Kidney capillary endothelial cell (primary cell): ENCODE measurements around the gene SLAIN1.

Source experiments
- DNase-seq: peaks from one replicate; pipeline ENCODE4 v3.0.0-alpha.2; 2018; ENCODE audit warnings: low spot score

SLAIN1 gene

DNA sequence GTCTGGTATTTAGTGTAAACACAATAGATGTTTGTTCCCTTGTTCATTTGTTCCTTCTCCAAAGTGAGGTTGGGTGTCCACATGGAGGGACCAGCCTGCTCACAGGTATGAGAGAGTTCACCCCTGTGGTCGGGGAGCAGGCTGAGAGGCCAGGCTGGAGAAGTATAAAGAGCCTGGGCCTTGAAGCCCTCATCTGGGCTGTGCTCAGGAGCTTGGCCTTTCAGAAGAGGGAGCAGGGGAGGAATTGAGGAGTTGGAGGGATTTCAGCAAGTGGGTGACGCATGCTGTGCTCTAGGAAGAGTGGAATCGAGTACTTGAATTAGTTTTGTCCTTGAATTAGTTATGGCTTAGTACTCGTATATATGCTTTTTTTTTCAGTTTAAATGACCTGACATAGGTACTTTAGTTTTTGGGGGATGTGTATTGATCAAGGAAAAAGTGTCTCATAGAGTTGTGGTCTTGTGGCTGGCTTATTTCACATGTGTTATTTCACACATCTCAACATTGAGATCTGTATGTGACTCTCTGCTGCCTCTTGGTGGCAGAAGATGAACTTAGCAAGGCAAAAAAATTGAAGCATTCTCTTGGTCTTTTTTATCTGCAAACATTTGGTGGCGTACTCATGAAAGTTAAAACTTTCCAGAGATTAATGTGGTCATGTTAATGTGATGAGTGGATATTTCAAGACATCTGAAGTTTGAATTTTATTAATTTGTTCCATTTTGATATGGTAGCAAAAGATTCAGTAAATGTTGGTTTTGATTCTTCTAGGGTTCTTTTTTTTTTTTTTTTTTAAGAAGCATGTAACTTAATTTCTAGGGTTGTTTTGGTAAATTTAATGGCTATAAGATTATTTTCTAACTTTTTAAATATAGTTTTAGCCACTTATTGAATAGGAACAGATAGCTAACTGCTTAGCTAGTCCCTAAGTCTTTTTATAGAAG, 54.3 kb downstream of the SLAIN1 start:
- DNase-seq: peak; percentile 40

DNA sequence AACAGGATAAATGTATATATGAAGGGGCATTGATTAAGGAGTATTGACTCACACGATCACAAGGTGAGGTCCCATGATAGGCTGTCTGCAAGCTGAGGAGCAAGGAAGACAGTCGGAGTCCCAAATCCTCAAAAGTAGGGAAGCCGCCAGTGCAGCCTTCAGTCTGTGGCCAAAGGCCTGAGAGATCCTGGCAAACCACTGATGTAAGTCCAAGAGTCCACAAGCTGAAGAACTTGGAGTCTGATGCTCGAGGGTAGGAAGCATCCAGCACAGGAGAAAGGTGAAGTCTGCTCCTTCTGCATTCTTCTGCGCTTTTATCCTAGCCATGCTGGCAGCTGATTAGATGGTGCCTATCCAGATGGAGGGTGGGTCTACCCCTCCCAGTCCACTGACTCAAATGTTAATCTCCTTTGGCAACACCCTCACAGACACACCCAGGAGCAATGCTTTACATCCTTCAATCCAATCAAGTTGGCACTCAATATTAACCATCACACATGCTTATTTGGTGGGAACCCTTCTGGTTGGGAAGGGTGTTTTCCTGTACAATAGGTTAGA, 55.1 kb downstream of the SLAIN1 start:
- DNase-seq: no peak

DNA sequence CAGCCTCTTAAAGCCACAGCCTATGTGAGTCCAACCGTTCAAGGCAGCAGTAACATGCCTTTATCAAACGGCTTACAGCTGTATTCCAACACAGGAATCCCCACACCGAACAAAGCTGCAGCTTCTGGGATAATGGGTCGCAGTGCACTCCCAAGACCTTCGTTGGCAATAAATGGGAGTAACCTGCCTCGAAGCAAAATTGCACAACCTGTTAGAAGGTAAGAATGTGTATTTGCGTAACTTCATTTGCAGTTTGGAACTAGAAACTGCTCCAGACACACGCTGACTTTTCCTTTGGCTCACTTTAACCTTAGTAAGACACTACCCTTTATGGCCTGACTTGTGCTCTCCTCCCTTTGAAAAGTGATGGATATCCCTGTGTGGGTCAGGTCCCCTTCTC, 63.4 kb downstream of the SLAIN1 start:
- DNase-seq: no peak

DNA sequence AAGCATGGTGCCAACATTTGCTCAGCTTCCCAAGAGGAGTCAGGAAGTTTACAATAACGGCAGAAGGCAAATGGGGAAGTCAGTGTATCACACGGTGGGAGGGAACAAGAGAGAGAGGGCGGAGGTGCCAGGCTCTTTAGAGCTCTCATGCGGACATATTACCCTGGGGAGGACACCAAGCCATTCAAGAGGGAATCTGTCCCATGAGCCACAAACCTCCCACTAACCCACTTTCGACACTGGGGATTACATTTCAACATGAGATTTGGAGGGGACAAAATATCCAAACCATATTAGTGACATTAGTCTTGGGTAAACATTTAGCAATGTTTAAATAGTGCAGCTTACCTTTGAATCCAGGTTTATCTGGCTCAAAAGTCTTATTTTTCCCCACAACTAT, 69.9 kb downstream of the SLAIN1 start:
- DNase-seq: no peak

DNA sequence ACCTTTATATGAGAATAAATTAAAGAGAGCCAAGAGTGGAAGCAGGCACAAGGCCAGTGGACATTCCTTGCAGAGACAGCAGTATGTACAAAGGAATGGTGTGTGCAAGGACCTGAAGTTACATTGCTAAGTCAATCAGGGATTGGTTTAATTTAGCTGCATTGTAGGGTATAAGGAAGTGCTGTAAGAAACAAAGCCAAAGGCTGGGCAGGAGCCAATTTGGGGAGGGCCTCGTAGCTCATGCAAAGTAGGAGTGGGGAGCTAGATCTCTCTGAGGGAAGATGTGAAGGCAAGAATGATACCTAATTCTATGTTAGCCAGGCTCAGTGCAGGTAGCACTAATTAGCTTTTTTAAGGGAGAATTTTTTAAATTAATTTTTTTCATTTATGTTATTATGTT, 76.7 kb downstream of the SLAIN1 start:
- DNase-seq: no peak

DNA sequence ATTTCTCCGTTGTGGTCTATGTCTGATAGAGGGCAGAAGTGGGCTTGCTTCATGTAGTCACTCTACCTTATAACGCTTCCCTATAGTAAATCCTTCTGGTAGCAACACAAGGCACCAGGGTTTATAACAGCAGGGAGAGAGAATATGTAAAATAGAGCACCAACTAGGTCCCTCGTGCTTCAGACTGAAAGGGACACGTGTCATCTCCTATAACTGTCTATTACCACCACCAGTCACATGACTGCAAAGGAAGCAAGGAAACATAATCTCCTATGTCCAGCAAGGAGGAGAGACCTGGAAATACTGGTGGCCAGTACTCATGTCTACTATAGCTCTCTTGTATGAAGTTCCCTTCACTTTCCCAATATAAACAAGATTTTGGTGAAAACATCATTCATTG, 79.2 kb downstream of the SLAIN1 start:
- DNase-seq: no peak

DNA sequence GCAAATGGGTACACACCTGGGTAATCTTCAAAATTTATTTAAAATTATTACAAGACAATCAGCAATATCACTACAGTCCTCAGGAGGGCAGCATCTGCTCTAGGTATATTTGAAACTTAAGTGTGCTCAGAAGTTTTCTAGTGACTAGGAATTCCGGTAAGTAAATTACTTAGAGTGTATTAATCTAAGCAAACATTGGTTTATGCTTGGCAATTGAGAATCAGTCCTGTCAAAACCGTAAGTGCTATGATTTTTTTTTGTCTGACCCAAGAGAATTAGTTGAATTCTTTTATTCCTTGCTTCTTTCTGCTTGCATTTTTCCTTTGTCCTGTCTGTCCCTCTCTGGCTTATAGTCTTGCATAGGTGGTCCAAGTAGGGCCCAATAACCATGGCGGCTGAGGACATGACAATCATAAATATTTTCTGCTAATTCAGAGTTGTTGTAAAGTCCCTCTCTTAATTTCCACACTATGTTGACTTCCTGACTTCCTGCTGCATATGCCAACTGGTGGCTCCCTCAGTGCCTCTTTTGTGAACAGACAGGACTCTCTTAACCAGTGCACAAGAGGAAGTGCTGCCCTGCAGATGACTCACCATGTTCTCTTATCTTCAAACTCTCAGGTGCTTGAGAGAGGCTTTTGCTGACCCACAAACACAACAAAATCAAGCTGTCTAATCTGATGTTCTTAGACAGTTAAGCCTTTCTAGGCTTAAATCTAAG, 82.2 kb downstream of the SLAIN1 start:
- DNase-seq: peak; percentile 72

DNA sequence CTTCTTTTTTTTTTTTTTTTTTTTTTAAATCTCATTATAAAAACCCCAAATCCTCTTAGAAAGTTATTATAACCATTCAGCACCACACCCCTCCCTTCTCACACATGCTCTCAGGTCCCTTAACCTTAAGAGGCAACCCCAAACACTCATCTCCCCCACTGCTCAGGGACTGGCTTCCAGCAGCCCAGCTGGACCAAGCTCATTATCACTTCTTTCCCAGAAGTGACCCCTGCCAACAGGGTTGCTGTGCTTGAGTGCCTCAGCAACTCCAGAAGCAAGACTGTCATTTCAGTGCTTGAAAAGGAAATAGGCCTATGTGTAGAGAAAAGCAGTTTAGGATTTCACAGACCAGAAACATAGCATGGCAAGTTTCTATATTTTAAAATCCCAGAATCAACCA, 84.3 kb downstream of the SLAIN1 start:
- no peak for DNase-seq

DNA sequence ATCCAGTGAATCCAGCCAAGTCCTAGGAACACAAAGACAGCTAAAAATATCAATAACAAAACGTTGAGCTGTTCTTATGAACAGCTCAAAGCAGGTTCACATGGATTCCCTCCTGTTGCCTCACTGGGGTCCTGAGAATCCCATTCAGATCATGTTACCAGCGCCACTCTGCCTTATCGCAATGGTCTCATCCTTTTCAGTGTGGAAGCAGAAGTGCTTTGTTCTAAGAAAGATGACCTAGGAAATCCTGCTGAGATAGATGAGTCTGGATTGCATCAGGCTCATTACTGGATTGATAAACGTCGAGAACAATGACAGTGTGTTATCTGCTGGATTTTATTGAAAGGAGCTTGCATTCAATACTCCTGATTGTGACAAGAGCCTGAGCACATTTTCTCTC, 87.0 kb downstream of the SLAIN1 start:
- no peak for DNase-seq

DNA sequence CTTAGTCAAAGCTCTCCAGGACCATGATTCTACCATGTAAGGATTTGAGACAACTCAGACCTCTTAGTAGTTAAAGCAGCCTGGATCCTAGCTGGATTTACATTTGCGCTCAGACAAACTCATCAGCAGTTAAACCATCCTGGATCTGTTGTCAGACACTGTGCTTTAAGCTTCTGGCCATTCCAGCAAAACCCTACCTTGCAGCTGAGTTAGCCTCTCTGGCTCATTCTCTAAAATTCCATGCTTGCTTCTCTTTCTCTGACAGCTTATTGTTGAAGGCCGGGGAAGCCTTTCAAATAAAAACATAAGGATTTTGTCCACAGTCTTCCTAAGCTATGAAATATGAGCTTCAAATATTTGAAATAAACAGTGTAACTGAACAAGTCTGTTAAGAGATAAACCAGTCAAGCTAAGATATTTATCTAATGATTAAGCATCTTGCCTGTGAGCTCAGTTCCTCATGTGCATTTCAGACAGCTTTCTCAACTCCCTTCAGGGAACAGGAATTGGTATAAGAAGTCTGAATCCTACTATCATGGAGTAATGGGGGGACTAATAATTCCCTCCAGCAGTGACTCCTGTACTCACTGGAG, 89.3 kb downstream of the SLAIN1 start:
- DNase-seq: no peak

DNA sequence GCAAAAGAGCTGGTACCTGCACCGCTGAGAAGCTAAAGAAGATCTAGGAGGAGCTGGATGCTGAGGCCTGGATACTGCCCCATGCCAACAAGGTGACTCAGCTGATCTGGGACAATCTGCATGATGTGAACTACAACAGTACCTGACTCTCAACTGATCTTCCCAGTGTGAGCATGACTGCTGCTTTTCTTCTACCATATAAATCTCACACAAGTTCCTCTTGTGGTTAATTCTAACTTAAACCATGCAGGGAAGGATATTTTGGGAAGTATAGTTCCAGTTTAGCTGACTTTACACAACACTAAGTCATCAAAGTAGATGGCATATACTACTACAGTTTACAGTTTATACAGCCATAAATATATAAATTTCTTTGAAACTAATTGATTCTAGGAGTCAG, 91.9 kb downstream of the SLAIN1 start:
- no peak for DNase-seq

DNA sequence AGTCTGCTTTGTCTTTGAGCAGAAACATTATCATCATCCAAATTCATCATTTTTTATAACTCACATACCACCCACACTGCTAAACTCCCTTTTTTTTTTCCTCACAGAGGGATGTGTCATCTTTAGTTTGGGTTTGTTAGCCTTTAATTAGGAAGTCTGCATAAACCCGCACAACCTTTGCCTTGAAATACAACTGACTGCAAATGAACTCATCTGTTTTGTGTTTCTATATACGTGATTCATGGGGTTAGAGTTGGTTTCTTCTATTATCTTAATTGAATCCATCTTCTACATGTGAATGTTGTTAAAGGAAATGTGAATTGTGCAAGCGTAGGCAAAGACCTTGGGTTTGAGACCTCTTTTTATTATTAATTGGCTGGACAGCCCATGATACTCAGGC, 102.7 kb downstream of the SLAIN1 start:
- DNase-seq: no peak

DNA sequence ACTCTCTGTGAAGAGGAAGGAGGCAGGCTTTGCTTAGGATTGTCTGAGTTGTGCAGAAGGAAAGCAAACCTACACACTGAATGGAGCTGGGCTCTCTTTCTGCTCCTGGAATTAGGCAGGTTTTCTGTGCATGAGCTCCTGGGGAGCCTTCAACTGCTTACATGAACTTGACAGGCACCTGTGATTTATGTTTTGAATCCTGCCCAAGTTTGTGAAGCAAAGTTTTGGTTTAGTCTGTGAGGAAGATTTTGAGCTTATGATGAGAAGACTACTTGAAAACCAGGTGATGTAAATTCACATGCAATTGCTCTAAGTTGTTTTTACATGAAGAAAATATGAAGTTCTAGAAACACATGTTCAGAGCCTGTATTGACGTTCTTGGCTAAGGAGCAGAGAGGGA, 109.0 kb downstream of the SLAIN1 start:
- DNase-seq: no peak

DNA sequence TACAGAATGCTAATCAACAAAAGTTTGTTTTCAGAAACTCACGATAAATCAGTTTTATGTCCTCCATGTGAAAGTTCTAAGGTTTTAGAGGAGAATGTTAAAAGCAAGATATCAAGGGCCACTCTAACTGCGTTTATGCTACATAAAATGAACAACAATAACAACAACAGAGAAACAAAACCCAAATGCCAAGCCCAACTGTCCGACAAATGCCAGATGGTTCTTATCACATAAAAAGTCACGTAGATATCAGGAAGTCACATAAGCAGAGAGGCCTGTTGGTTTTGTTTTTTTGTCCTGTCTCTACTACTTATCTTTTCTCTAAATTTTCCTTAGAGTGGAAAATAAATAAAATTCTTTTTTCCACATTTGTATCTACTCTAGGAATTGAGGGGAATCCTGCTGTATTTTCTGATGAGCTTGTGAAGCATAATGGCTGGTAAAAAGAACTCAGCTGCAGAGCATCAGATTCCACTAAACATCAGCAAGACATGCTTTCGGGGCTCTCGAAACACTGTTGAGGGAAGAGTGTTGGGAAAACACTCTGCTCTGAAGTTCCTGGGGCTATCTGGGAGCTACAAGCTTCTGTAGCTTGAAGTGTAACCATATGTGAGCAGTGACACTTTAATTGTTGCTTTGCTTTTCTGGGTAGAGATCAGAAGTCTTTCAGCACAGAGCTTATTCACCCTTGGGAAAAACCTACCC, 110.1 kb downstream of the SLAIN1 start:
- DNase-seq: no peak

DNA sequence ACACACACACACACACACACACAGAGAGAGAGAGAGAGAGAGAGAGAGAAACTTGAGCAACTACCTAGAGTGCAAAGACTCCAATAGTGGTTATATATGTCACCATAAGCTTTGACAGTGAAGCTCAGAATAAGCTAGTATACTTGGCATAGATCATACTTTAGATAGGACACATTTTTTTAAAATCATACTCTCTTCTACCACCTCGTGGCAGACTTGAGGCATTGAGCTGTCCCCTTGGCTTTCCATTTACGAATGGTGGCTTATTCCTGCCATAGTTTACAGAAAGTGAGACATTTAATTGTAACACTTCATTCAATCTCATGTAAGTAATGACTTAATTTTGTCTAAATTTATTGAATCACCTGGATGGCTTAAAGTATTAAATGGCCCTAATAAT, 112.9 kb downstream of the SLAIN1 start:
- peak; percentile 30 for DNase-seq

DNA sequence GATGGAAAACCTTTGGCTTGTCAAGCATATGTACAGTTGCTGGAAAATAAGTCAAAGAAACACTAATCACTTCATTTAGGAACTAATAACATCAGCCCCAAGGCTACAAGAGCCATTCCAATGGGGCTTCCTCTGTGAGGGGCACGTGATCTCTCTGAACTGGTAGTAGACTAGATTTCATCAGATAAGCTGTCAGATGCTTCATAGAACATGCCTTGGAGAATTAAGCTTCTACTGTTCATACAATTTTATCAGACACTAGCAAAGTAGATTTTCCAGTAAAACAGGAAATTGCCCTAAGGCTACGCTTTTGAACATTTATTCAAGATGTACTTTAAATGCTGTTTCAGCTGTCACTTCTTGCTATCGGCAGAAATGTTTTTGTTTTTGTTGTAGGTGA, 113.4 kb downstream of the SLAIN1 start:
- DNase-seq: no peak

DNA sequence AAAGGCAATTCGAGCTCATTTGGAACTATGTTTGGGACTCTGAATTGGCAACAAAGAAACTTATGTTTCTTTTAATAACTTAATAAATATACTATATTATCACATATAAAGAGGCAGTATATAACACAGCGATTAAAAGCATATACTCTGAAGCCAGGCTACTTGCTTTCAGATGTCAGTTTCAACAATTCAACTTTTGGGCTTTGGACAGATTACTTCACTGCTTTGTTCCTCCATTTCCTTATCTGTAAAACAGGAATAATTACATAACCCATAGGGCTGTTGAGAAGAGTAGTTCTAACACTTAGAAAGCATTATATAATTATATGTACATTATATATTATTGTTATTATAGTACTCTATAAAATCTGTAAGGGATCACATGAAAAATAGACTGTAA, 113.9 kb downstream of the SLAIN1 start:
- no peak for DNase-seq

DNA sequence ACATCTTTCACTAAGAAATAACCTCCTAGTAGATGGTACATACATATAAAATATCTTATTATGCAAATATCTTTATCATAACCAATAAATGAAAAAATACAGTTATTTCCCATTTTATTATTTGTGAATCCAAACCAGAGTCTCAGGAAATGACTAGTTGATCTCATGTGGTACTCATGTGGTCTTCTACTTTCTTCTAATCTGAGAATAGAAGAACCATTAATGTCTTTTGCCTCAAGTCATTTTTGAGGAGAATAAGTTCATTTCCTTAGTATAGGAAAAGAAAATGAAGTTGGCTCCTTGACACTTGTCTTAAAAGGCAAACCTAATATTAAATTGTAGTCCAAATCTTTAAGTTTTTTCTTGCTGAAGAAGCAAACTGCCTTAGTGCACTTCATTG, 114.5 kb downstream of the SLAIN1 start:
- no peak for DNase-seq
